HG03521 (cell line): ENCODE results near the gene EPM2AIP1.
A peak's percentile ranks its signal among the peaks of the same experiment; 100 is the strongest.
"Not testable (repeated sequence)": the region's sequence is repeated elsewhere in the genome, so short reads cannot be mapped to it uniquely, and the experiment has no call there.

Source experiments
- ATAC-seq: cut with Tn5 transposase; IDR thresholded peaks from one replicate; pipeline ENCODE4 v1.9.1; 2021; ENCODE audit warnings: mild to moderate bottlenecking, moderate library complexity; ENCODE audit not compliant: unreplicated experiment

Gene EPM2AIP1

GRCh38 chr3:36993326-36994283, 674 bp upstream of the EPM2AIP1 start, which contains the start of gene MLH1:
MLH1 (plus strand) TSS chr3:36993518; CDS start chr3:36993548, 30 bp downstream.
- peak; percentile 88 for ATAC-seq

- no peak for ATAC-seq
These were observed 767 bp downstream of the EPM2AIP1 start for GRCh38 chr3:36991923-36992805.

- ATAC-seq: no peak
These were observed 1.8 kb downstream of the EPM2AIP1 start for GRCh38 chr3:36991147-36991546.

GRCh38 chr3:36989568-36989967, 3.4 kb downstream of the EPM2AIP1 start:
- ATAC-seq: no peak

- ATAC-seq: no peak
These were observed 3.9 kb downstream of the EPM2AIP1 start for GRCh38 chr3:36989005-36989404.

GRCh38 chr3:36988356-36988755, 4.6 kb downstream of the EPM2AIP1 start:
- ATAC-seq: no peak

- ATAC-seq: no peak
These were observed 11.9 kb downstream of the EPM2AIP1 start for GRCh38 chr3:36981006-36981405.

GRCh38 chr3:36973139-36973538, 19.8 kb downstream of the EPM2AIP1 start:
- no peak for ATAC-seq

GRCh38 chr3:36972163-36972562, 20.8 kb downstream of the EPM2AIP1 start:
- ATAC-seq: no peak

- peak; percentile 99 for ATAC-seq
These were observed 23.1 kb downstream of the EPM2AIP1 start for GRCh38 chr3:36969540-36970432.

GRCh38 chr3:36969085-36969484, 23.8 kb downstream of the EPM2AIP1 start:
- ATAC-seq: no peak

- ATAC-seq: no peak
These were observed 27.5 kb downstream of the EPM2AIP1 start for GRCh38 chr3:36965440-36965839.

GRCh38 chr3:36964817-36965216, 28.1 kb downstream of the EPM2AIP1 start:
- no peak for ATAC-seq

GRCh38 chr3:36964331-36964730, 28.6 kb downstream of the EPM2AIP1 start:
- no peak for ATAC-seq

- ATAC-seq: not testable (repeated sequence)
These were observed 29.9 kb downstream of the EPM2AIP1 start for GRCh38 chr3:36963008-36963407.

- no peak for ATAC-seq
These were observed 32.4 kb downstream of the EPM2AIP1 start for GRCh38 chr3:36960502-36960901.

- ATAC-seq: no peak
These were observed 33.1 kb downstream of the EPM2AIP1 start for GRCh38 chr3:36959821-36960220.

- no peak for ATAC-seq
These were observed 34.9 kb downstream of the EPM2AIP1 start for GRCh38 chr3:36957862-36958686.

GRCh38 chr3:36957063-36957462, 35.9 kb downstream of the EPM2AIP1 start:
- ATAC-seq: no peak

GRCh38 chr3:36956155-36956554, 36.8 kb downstream of the EPM2AIP1 start:
- no peak for ATAC-seq
